ENCODE data around the gene RTN1. TPM values are rescaled to one million over a fixed set of nuclear protein-coding genes. Genes with fewer than 3 reads are reported as not detected.
A peak's percentile ranks its signal among the peaks of the same experiment; 100 is the strongest.

The RTN1 gene
- total RNA-seq, 6 experiments from 2014 or later: 0.37 to 1.9 (median 0.53) TPM

- H3K36me3 ChIP-seq: no peaks in the 10 kb centered on the region
- H3K4me1 ChIP-seq: no peaks in the 10 kb centered on the region
- intact Hi-C loops (cut with DNase I): no loop called here
- WGBS (ENCODE audit: insufficient coverage, low coverage, low lambda C conversion rate, missing lambda C conversion rate): 84% methylated on average over 2 of the region's 2 CpGs
- no peaks in the 10 kb centered on the region for H3K27me3 ChIP-seq
- no peak overlapping the region for H3K27ac ChIP-seq
- TF ChIP-seq CTCF (IDR thresholded peaks at IDR 0.05) (no peak), POLR2A (IDR thresholded peaks at IDR 0.05) (no peak)
- ATAC-seq: peak in 3 of 4 donors; percentile 56 to 80 (median 61)
- DNase-seq: no peak
- H3K4me3 ChIP-seq: no peak overlapping the region
- H3K9me3 ChIP-seq: no peaks in the 10 kb centered on the region
Observed at GRCh38 chr14:59698793-59699192, 171.8 kb downstream of the RTN1 start.

GRCh38 chr14:59695198-59695597 lies 175.4 kb downstream of the RTN1 start:
- H3K27me3 ChIP-seq: no peaks in the 10 kb centered on the region
- WGBS (ENCODE audit: insufficient coverage, low coverage, low lambda C conversion rate, missing lambda C conversion rate): 28% methylated on average over 4 of the region's 5 CpGs
- no peak for ATAC-seq

GRCh38 chr14:59691266-59691665 lies 179.3 kb downstream of the RTN1 start:
- intact Hi-C loops (cut with DNase I): no loop called here
- no peak for ATAC-seq
- TF ChIP-seq POLR2A (IDR thresholded peaks at IDR 0.05) (no peak), CTCF (IDR thresholded peaks at IDR 0.05) (no peak)

More at GRCh38 chr14:59695198-59695597, 175.4 kb downstream of the RTN1 start:
- TF ChIP-seq POLR2A (IDR thresholded peaks at IDR 0.05) (no peak), CTCF (IDR thresholded peaks at IDR 0.05) (no peak)
- Histone ChIP-seq H3K4me1 (no peaks in the 10 kb centered on the region), H3K36me3 (no peaks in the 10 kb centered on the region), H3K27ac (no peak overlapping the region), H3K9me3 (no peaks in the 10 kb centered on the region), H3K4me3 (no peak overlapping the region)
- intact Hi-C loops (cut with DNase I): no loop called here
- no peak for DNase-seq

GRCh38 chr14:59690426-59690825 lies 180.2 kb downstream of the RTN1 start:
- 0% methylated on average over 1 of the region's 1 CpG for WGBS (ENCODE audit: insufficient coverage, low coverage, low lambda C conversion rate, missing lambda C conversion rate)
- intact Hi-C loops (cut with DNase I): no loop called here
- H3K27me3 ChIP-seq: no peaks in the 10 kb centered on the region

More at GRCh38 chr14:59691266-59691665, 179.3 kb downstream of the RTN1 start:
- Histone ChIP-seq H3K9me3 (no peaks in the 10 kb centered on the region), H3K27ac (no peak overlapping the region), H3K36me3 (no peaks in the 10 kb centered on the region), H3K4me1 (no peaks in the 10 kb centered on the region), H3K27me3 (no peaks in the 10 kb centered on the region), H3K4me3 (no peak overlapping the region)
- WGBS (ENCODE audit: insufficient coverage, low coverage, low lambda C conversion rate, missing lambda C conversion rate): 9% methylated on average over 2 of the region's 2 CpGs
- DNase-seq: no peak

More at GRCh38 chr14:59690426-59690825, 180.2 kb downstream of the RTN1 start:
- no peak overlapping the region for H3K4me3 ChIP-seq
- no peaks in the 10 kb centered on the region for H3K36me3 ChIP-seq
- no peaks in the 10 kb centered on the region for H3K9me3 ChIP-seq
- H3K4me1 ChIP-seq: no peaks in the 10 kb centered on the region
- H3K27ac ChIP-seq: no peak overlapping the region
- no peak for DNase-seq
- no peak for TF ChIP-seq CTCF (IDR thresholded peaks at IDR 0.05)
- TF ChIP-seq POLR2A (IDR thresholded peaks at IDR 0.05): no peak
- no peak for ATAC-seq
